H1 (cell line): ENCODE data around the gene TGFBRAP1. TPM values are rescaled to one million over a fixed set of nuclear protein-coding genes. Genes with fewer than 3 reads are reported as not detected.

ENCODE experiments used
- GTF2F1 ChIP-seq: IDR thresholded peaks from 2 replicates; pipeline ENCODE4 v1.6.1; 2012; ENCODE audit warnings: low read depth, low read length, improper control_type of control experiment, borderline replicate concordance
- JUND ChIP-seq: IDR thresholded peaks from 2 replicates; pipeline ENCODE4 v1.6.1; 2011; ENCODE audit warnings: mild to moderate bottlenecking, improper control_type of control experiment, low read length
- POLR2AphosphoS5 ChIP-seq: IDR thresholded peaks from 2 replicates; pipeline ENCODE4 v1.6.1; 2011; ENCODE audit warnings: low read depth, low read length
- SRF ChIP-seq: IDR thresholded peaks from 2 replicates; pipeline ENCODE4 v1.6.1; 2011; ENCODE audit warnings: mild to moderate bottlenecking, low read depth, low read length, moderate library complexity
- polyA plus RNA-seq, 7 experiments: library from polyadenylated mRNA; depleted of rRNA in 3 of 7; stranded (reverse) in 5 of 7; unstranded in 2 of 7; fragments of >200 nt in 5 of 7; fragments of 200-250 nt in 2 of 7; gene quantifications; 1 replicate in 5 of 7; 2 replicates in 1 of 7; 4 replicates in 1 of 7; pipeline versions ENCODE4 v1.2.1 to v1.2.3, GENCODE V29; 2011 to 2013; ENCODE audit warnings: missing spikeins in 2 of 7, mixed read lengths in 2 of 7
- total RNA-seq: library from RNA; stranded (reverse); fragmentation: NEBNext Ultra II Directional; extraction: Animal tissue kit (Norgen Biotek cat#: 25700); gene quantifications from 2 replicates; pipeline ENCODE4 v1.2.1, GENCODE V29; 2021

TGFBRAP1 gene
- total and polyA plus RNA-seq, 2 of the 8 experiments (the other 6 are each of a cell fraction or from before 2014, with no cell fraction given) = 11.2 to 20.2 TPM

DNA sequence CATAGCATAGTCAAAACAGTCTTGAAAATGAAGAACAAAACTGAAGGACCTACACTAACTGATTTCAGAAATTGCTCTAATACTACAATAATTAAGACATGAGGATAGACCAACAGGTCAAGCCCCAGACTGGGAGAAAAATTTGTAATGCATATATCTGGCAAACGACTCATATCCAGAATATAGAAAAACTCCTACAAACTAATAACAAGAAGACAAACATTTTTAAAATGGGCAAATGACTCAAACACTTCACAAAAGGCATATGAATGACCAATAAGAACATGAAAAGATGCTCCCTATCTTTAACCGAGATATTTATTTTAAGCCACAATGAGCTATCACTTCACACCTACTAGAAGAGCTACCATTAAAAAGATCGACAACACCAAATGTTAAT is 14.2 kb downstream of the TGFBRAP1 start (continued):
- TF ChIP-seq SRF (no peak), JUND (no peak), POLR2AphosphoS5 (no peak), GTF2F1 (no peak)
- TF ChIP-seq, all 59 proteins: peak for 0
